ENCODE measurements around the gene CTTNBP2. TPM values are rescaled to one million over a fixed set of nuclear protein-coding genes. Genes with fewer than 3 reads are reported as not detected.

Gene CTTNBP2
- total and polyA plus RNA-seq, 9 donors, result 2.6 to 18.4 (median 10.0) TPM

DNA sequence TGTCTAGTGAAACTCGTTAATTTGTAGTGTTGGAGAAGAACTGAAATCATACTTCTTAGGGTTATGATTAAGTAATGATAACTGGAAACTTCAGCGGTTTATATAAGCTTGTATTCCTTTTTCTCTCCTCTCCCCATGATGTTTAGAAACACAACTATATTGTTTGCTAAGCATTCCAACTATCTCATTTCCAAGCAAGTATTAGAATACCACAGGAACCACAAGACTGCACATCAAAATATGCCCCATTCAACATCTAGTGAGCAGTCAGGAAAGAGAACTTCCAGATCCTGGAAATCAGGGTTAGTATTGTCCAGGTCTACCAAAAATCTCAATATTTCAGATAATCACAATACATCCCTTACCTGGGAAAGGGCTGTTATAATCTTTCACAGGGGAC lies 205.8 kb downstream of the CTTNBP2 start:
- Histone ChIP-seq H3K9me3 (no peaks in the 10 kb centered on the region), H3K36me3 (no peaks in the 10 kb centered on the region), H3K27ac (no peak overlapping the region), H3K4me3 (no peak overlapping the region), H3K4me1 (ENCODE audit: insufficient read depth) (no peaks in the 10 kb centered on the region), H3K27me3 (no peaks in the 10 kb centered on the region)
- TF ChIP-seq, protein P1, sequence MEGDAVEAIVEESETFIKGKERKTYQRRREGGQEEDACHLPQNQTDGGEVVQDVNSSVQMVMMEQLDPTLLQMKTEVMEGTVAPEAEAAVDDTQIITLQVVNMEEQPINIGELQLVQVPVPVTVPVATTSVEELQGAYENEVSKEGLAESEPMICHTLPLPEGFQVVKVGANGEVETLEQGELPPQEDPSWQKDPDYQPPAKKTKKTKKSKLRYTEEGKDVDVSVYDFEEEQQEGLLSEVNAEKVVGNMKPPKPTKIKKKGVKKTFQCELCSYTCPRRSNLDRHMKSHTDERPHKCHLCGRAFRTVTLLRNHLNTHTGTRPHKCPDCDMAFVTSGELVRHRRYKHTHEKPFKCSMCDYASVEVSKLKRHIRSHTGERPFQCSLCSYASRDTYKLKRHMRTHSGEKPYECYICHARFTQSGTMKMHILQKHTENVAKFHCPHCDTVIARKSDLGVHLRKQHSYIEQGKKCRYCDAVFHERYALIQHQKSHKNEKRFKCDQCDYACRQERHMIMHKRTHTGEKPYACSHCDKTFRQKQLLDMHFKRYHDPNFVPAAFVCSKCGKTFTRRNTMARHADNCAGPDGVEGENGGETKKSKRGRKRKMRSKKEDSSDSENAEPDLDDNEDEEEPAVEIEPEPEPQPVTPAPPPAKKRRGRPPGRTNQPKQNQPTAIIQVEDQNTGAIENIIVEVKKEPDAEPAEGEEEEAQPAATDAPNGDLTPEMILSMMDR (IDR thresholded peaks at IDR 0.05), result no peak
- TF ChIP-seq EP300 (IDR thresholded peaks at IDR 0.05) (no peak), POLR2A (IDR thresholded peaks at IDR 0.05) (no peak)
- 63 to 79% (median 66%) methylated on average over 2 of the region's 2 CpGs for WGBS, 3 donors
- intact Hi-C loops (cut with DNase I), result no loop called here
- DNase-seq, result no peak

GRCh38 chr7:117666689-117667088 lies 206.6 kb downstream of the CTTNBP2 start:
- TF ChIP-seq, protein P1 (IDR thresholded peaks at IDR 0.05), result no peak
- TF ChIP-seq EP300 (IDR thresholded peaks at IDR 0.05) (no peak), POLR2A (IDR thresholded peaks at IDR 0.05) (no peak)

DNA sequence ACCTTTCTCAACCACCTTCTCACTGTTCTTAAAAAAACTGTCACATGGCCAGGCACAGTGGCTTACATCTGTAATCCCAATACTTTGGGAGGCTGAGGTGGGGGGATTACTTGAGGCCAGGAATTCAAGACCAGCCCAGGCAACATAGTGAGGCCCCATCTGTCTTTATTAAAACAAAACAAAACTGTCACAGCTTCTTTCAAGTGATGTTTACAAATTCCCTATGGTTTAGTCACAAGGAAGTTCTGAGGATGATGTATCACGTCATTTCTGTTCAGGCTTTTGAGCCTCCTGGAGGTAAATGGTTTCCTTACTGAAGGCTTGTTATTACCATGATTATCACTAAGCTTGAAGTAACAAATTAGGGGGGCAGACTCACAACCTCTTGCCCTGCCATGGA lies 207.2 kb downstream of the CTTNBP2 start:
- intact Hi-C loops (cut with DNase I), result no loop called here
- TF ChIP-seq POLR2A (IDR thresholded peaks at IDR 0.05), result no peak
- TF ChIP-seq, protein P1 (IDR thresholded peaks at IDR 0.05), result no peak
- TF ChIP-seq EP300 (IDR thresholded peaks at IDR 0.05), result no peak
- 38 to 87% (median 46%) methylated on average over 1 of the region's 1 CpG for WGBS, 3 donors

More at GRCh38 chr7:117666689-117667088, 206.6 kb downstream of the CTTNBP2 start:
- Histone ChIP-seq H3K27me3 (no peaks in the 10 kb centered on the region), H3K9me3 (no peaks in the 10 kb centered on the region), H3K27ac (no peak overlapping the region), H3K4me3 (no peak overlapping the region), H3K36me3 (no peaks in the 10 kb centered on the region), H3K4me1 (ENCODE audit: insufficient read depth) (no peaks in the 10 kb centered on the region)
- intact Hi-C loops (cut with DNase I), result no loop called here
- no peak for DNase-seq
- WGBS, 3 donors, result 88 to 91% (median 90%) methylated on average over 6 of the region's 6 CpGs

DNA sequence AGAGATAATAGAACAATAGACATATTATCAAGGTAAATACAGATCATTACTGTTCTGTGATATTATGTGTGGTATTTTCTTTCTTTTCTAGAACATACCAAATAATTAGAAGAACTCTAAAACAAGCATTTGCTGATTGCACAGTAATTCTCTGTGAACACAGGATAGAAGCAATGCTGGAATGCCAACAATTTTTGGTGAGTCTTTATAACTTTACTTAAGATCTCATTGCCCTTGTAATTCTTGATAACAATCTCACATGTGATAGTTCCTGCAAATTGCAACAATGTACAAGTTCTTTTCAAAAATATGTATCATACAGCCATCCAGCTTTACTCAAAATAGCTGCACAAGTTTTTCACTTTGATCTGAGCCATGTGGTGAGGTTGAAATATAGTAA lies 207.9 kb downstream of the CTTNBP2 start:
- no peaks in the 10 kb centered on the region for H3K9me3 ChIP-seq
- H3K4me1 ChIP-seq (ENCODE audit: insufficient read depth), result no peaks in the 10 kb centered on the region
- H3K4me3 ChIP-seq, result no peak overlapping the region
- no peaks in the 10 kb centered on the region for H3K27me3 ChIP-seq
- intact Hi-C loops (cut with DNase I), result no loop called here
- no peak for DNase-seq
- no peak overlapping the region for H3K27ac ChIP-seq
- TF ChIP-seq EP300 (IDR thresholded peaks at IDR 0.05) (no peak), POLR2A (IDR thresholded peaks at IDR 0.05) (no peak)
- TF ChIP-seq, protein P1 (IDR thresholded peaks at IDR 0.05), result no peak
- H3K36me3 ChIP-seq, result no peaks in the 10 kb centered on the region

More for the DNA sequence above, 207.2 kb downstream of the CTTNBP2 start:
- Histone ChIP-seq H3K36me3 (no peaks in the 10 kb centered on the region), H3K27me3 (no peaks in the 10 kb centered on the region), H3K27ac (no peak overlapping the region), H3K9me3 (no peaks in the 10 kb centered on the region), H3K4me3 (no peak overlapping the region), H3K4me1 (ENCODE audit: insufficient read depth) (no peaks in the 10 kb centered on the region)
- no peak for DNase-seq
